ENCODE measurements around the gene ANKRD13A. TPM values are rescaled to one million over a fixed set of nuclear protein-coding genes. Genes with fewer than 3 reads are reported as not detected.
"Not testable (repeated sequence)": the region's sequence is repeated elsewhere in the genome, so short reads cannot be mapped to it uniquely, and the experiment has no call there.

Gene ANKRD13A
- total RNA-seq, 2 donors from 2014 or later: 33.0 to 35.0 TPM

DNA sequence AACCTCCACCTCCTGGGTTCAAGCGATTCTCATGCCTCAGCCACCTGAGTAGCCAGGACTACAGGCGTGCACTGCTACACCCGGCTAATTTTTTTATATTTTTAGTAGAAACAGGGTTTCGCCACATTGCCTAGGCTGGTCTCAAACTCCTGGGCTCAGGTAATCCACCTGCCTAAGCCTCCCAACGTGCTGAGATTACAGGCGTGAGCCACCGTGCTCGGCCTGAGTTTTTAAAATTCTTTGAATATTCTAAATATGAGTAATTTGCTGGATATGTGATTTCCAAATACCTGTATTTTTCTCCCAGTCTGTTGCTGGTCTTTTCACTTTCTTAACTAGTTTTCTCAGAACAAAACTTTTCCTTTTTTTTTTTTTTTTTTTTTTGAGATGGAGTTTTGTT is 30.4 kb upstream of the ANKRD13A start:
- Histone ChIP-seq H3K36me3 (replicated peaks in 1 of 2; ENCODE audit: insufficient read depth in 1 of 2, low read depth in 2 of 2) (peaks cover 0 to 12% of the 10 kb centered on the region in 2 donors), H3K4me3 (no peak overlapping the region), H3K9me3 (no peaks in the 10 kb centered on the region), H3K4me1 (no peaks in the 10 kb centered on the region), H3K27me3 (no peaks in the 10 kb centered on the region), H3K27ac (no peak overlapping the region)
- no peak for ATAC-seq
- 95% methylated on average over 8 of the region's 8 CpGs for WGBS, 2 donors
- intact Hi-C loops (cut with DNase I): no loop called here
- no peak for TF ChIP-seq POLR2A (IDR thresholded peaks at IDR 0.05)
- TF ChIP-seq, protein P1, sequence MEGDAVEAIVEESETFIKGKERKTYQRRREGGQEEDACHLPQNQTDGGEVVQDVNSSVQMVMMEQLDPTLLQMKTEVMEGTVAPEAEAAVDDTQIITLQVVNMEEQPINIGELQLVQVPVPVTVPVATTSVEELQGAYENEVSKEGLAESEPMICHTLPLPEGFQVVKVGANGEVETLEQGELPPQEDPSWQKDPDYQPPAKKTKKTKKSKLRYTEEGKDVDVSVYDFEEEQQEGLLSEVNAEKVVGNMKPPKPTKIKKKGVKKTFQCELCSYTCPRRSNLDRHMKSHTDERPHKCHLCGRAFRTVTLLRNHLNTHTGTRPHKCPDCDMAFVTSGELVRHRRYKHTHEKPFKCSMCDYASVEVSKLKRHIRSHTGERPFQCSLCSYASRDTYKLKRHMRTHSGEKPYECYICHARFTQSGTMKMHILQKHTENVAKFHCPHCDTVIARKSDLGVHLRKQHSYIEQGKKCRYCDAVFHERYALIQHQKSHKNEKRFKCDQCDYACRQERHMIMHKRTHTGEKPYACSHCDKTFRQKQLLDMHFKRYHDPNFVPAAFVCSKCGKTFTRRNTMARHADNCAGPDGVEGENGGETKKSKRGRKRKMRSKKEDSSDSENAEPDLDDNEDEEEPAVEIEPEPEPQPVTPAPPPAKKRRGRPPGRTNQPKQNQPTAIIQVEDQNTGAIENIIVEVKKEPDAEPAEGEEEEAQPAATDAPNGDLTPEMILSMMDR (IDR thresholded peaks at IDR 0.05): no peak
- no peak for DNase-seq

DNA sequence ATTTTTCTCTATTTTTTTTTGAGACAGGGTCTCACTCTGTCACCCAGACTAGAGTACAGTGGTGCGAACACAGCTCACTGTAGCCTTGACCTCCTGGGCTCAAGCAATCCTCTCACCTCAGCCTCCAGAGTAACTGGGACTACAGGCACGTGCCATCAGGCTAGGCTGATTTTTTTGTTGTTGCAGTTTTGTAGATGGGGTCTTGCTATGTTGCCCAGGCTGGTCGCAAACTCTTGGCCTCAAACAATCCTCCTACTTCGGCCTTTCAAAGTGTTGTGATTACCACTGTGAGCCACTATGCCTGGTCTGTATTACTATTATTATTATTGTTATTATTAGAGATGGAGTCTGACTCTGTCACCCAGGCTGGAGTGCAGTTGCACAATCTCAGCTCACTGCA is 26.4 kb upstream of the ANKRD13A start:
- no peak for TF ChIP-seq POLR2A (IDR thresholded peaks at IDR 0.05)
- TF ChIP-seq, protein P1 (IDR thresholded peaks at IDR 0.05): no peak
- no peaks in the 10 kb centered on the region for H3K4me1 ChIP-seq
- ATAC-seq (no peak), DNase-seq (no peak)
- H3K4me3 ChIP-seq: no peak overlapping the region
- peak overlapping the region in 2 of 4 donors; percentile 32 to 54 for H3K27ac ChIP-seq
- 90 to 94% methylated on average over 4 of the region's 4 CpGs for WGBS, 2 donors
- H3K27me3 ChIP-seq: no peaks in the 10 kb centered on the region
- no peaks in the 10 kb centered on the region for H3K9me3 ChIP-seq
- peaks cover 0 to 17% of the 10 kb centered on the region in 2 donors for H3K36me3 ChIP-seq (replicated peaks in 1 of 2; ENCODE audit: insufficient read depth in 1 of 2, low read depth in 2 of 2)
- intact Hi-C loops (cut with DNase I): no loop called here

DNA sequence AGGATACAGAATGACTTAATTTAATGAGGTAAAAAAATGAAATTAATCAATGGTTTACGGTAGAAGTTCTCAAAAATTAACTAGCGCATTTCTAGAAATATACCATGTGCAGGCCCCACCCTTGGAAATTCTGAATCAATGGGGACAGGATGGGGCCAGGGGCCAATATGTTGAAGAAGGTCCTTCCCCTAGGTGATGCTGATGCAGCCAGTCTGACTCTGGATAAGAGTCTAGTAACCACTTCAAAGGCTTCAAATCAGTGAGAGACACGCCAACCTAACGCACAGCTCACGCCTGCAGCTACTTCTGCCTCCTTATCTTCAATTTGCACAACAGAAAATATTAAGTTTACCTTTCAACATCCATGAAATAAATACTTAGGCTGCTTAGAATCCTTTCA is 17.9 kb upstream of the ANKRD13A start:
- Histone ChIP-seq H3K27me3 (no peaks in the 10 kb centered on the region), H3K36me3 (replicated peaks in 1 of 2; ENCODE audit: insufficient read depth in 1 of 2, low read depth in 2 of 2) (peaks cover 0 to 33% of the 10 kb centered on the region in 2 donors), H3K4me3 (no peak overlapping the region), H3K9me3 (no peaks in the 10 kb centered on the region), H3K4me1 (peaks cover 17% of the 10 kb centered on the region), H3K27ac (no peak overlapping the region)
- intact Hi-C loops (cut with DNase I): loop anchor here (10.0 kb wide), 1 partner anchor 57 kb away; no protein-coding TSS in a partner anchor
- ATAC-seq (no peak), DNase-seq (no peak)
- TF ChIP-seq, protein P1 (IDR thresholded peaks at IDR 0.05): no peak
- no peak for TF ChIP-seq POLR2A (IDR thresholded peaks at IDR 0.05)
- 91 to 92% methylated on average over 5 of the region's 5 CpGs for WGBS, 2 donors

DNA sequence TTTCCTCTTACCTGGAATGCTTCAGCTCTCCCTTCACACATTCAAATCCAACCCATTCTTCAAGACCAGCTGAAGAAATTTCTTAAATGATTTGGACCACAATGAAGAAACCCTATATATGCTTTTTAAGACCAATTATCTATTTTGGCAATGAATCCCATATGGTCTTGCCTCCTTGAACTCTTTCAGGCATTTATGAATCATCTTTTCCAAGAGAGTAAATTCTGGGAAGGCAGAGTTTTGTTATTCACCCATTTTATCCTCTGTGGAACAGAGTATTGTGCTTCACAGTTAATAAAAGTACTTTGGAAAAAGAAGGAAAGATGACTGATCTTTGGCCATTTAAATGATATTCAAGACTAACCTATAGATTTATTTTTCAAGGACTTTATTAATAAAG is 17.0 kb upstream of the ANKRD13A start:
- H3K9me3 ChIP-seq: no peaks in the 10 kb centered on the region
- DNase-seq: no peak
- peaks cover 17% of the 10 kb centered on the region for H3K4me1 ChIP-seq
- intact Hi-C loops (cut with DNase I): loop anchor here (10.0 kb wide), 1 partner anchor 57 kb away; no protein-coding TSS in a partner anchor
- H3K36me3 ChIP-seq (replicated peaks in 1 of 2; ENCODE audit: insufficient read depth in 1 of 2, low read depth in 2 of 2): peaks cover 0 to 32% of the 10 kb centered on the region in 2 donors
- no peak overlapping the region for H3K4me3 ChIP-seq
- no peak overlapping the region for H3K27ac ChIP-seq
- TF ChIP-seq, protein P1 (IDR thresholded peaks at IDR 0.05): no peak
- no peak for ATAC-seq
- H3K27me3 ChIP-seq: no peaks in the 10 kb centered on the region

DNA sequence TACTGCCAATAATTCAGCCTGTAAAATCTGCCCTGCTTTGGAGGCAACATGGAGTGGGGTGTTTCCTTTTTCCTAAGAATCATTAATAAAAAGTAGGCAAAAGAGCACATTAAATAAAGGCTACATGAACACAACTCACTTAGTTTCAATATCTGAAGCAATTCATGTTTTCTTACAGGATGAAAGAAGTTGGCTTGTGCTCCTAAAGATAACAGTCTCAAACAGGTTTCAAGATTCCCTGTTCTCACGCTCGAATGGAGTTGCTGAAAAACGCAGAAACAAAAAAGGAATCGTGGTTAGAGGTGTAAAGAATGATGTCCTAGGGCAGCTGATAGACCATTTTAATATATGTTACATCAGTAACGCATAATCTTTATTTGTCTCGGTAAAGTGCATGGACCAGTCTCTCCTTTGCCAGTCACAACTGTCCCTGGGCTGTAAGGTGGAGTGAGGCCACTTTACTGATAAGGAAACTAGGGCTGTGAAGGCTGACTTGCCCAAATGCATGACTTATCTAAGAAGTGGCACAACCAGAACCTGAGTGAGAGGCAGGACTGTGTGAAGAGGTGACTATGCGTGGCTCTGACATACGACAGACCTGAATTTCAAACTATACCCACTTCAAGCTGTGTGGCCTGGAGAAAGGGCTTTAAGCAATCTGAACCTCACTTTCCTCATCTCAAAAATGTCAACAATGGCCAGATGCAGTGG is 15.6 kb upstream of the ANKRD13A start:
- DNase-seq (peak; percentile 24 to 47 (median 41)), ATAC-seq (peak; percentile 73)
- peaks cover 0 to 31% of the 10 kb centered on the region in 2 donors for H3K36me3 ChIP-seq (replicated peaks in 1 of 2; ENCODE audit: insufficient read depth in 1 of 2, low read depth in 2 of 2)
- peaks cover 17% of the 10 kb centered on the region for H3K4me1 ChIP-seq
- 32 to 42% methylated on average over 8 of the region's 8 CpGs for WGBS, 2 donors
- H3K4me3 ChIP-seq: no peak overlapping the region
- no peaks in the 10 kb centered on the region for H3K27me3 ChIP-seq
- no peaks in the 10 kb centered on the region for H3K9me3 ChIP-seq
- H3K27ac ChIP-seq: peak overlapping the region in 3 of 4 donors; percentile 32 to 62 (median 46)
- TF ChIP-seq, protein P1 (IDR thresholded peaks at IDR 0.05): no peak
- no peak for TF ChIP-seq POLR2A (IDR thresholded peaks at IDR 0.05)
- intact Hi-C loops (cut with DNase I): loop anchor here (10.0 kb wide), 1 partner anchor 59 kb away; no protein-coding TSS in a partner anchor

DNA sequence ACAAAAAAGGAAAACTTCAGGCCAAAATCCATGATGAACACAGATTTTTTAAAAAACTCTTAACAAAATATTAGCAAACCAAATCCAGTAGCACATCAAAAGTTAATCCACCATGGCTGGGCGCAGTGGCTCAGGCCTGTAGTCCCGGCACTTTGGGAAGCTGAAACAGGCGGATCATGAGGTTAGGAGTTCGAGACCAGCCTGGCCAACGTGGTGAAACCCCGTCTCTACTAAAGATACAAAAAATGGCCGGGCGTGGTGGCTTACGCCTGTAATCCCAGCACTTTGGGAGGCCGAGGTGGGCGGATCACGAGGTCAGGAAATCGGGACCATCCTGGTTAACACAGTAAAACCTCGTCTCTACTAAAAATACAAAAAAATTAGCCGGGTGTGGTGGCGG is 13.0 kb upstream of the ANKRD13A start:
- Histone ChIP-seq H3K36me3 (replicated peaks in 1 of 2; ENCODE audit: insufficient read depth in 1 of 2, low read depth in 2 of 2) (peaks cover 0 to 25% of the 10 kb centered on the region in 2 donors), H3K4me1 (peaks cover 17% of the 10 kb centered on the region)
- not testable (repeated sequence) for H3K27me3 ChIP-seq, H3K9me3 ChIP-seq, DNase-seq, ATAC-seq, H3K27ac ChIP-seq, H3K4me3 ChIP-seq
- WGBS, 2 donors: 95 to 98% methylated on average over 16 of the region's 16 CpGs
- intact Hi-C loops (cut with DNase I): loop anchor here (10.0 kb wide), 1 partner anchor 61 kb away; no protein-coding TSS in a partner anchor

Data from body of pancreas (tissue), 4 donors.